SH-SY5Y (cell line): Measurements from ENCODE around the gene SOST.

Experiments used
- GATA2 ChIP-seq: IDR thresholded peaks from 2 replicates; pipeline ENCODE4 v1.6.1; 2011; ENCODE audit warnings: mild to moderate bottlenecking, low read depth, low read length
- GATA3 ChIP-seq: IDR thresholded peaks from 2 replicates; pipeline ENCODE4 v1.6.1; 2011; ENCODE audit warnings: low read depth, mild to moderate bottlenecking, low read length, moderate library complexity

- TF ChIP-seq GATA2 (no peak), GATA3 (no peak)
Measured at GRCh38 chr17:43789482-43789881, 30.9 kb upstream of the SOST start.
